GM21619 (cell line): ENCODE data around the gene SASH1.

Experiments used
- ATAC-seq: cut with Tn5 transposase; IDR thresholded peaks from one replicate; pipeline ENCODE4 v1.9.1; 2021; ENCODE audit not compliant: unreplicated experiment

The SASH1 gene

DNA sequence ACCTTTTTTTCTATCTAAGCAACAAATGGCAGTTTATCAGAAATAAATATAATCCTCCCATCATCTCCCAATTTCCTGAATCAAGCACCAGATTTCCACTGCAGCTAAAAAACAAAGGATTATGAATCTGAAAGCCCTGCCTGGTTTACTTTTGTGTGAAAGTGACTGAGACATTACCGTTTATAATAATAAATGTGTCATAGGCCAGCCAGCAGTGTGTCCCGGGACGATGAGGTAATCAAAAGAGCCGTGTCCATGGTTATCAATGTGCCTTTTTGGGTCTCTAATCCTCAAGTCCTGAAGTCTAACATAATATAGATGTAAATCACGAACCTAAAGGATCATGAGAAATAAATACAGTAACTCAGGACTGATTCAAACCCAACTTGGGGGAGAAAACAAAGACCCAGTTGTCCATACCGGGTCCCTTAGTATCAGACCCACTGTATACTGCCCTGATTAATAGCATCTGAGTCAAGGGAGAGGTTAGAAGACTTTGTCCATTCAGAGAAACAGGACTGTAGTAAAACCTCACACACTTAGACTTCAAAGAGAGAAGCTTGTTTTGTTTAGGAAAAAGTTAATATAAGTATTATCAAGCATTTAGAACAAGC, 149.1 kb downstream of the SASH1 start:
- no peak for ATAC-seq

DNA sequence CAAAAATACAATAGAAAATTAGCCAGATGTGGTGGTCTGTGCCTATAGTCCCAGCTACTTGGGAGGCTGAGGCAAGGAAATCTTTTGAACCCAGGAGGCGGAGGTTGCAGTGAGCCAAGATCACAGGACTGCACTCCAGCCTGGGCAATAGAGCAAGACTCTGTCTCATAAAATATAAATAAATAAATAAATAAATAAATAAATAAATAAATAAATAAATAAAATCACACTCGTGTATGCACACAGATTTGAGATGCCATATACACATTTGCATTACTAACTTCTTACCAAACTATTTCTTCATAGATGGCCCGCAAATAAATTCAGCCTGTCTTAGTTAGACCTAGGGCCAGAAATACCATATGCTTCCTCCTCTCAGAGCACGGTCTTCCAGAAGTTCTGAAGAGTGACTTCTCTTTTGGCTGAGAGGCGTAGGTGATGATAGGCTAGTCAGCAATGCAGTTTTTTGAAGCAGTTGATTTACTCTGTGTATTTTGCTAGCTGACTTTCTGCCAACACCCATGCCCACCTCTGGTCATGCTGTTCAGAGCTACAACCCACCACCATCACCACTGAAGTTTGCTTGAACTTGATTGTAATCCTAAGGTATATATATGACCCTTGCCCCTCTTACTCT, 150.1 kb downstream of the SASH1 start:
- ATAC-seq, result no peak

DNA sequence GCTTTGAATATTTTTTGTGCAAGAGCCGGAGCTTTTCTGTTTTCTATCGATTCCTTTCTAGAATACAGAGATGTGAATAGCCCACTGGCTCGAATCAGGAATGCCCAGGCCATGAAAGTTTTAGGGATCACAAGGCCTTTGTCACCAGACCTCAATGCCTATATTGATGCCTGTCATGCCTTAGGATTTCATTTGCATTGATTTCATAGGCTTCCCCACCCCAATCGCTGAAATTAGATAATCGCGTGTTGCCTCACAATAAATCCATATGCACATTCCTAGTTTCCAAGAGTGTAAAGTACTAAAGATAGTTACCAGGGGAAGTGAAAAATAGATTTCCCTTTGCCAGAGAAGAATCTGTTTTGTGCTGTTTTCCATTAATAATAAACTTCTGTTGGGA, 150.8 kb downstream of the SASH1 start:
- ATAC-seq, result no peak

DNA sequence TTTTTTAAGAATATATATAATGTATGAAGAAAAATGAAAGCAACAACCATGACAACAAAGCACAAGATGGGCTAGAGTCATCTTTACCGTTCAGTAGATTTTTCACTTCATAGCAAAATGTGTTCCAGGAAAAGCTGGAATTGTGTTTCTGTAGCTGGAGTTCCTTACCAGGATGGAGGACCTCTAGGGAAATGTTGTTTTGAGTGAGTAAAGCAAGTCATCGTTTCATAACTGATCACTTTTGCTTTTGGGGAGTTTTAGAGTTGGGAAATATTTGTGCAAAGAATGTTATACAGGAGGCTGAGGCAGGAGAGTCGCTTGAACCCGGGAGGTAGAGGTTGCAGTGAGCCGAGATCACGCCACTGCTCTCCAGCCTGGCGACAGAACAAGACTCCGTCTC, 151.6 kb downstream of the SASH1 start:
- ATAC-seq, result no peak

DNA sequence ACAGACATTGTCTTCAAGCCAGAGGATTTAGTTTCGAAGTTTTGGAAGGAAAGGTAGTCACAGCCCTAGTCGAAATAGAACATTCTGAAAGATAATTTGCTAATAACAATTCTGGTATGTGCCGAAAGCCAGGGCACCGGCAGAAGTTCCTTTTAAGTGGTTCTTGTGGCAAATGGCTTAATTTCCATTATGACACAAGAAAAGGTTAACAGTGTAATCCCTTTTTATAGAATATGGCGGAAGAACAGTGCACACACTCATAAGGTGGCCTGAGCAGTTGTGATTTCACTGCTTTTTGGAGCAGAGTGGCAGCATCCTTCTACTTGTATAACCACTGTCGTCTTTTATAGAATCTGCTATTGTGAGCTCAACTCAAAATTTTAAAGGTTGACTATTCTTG, 152.4 kb downstream of the SASH1 start:
- no peak for ATAC-seq

DNA sequence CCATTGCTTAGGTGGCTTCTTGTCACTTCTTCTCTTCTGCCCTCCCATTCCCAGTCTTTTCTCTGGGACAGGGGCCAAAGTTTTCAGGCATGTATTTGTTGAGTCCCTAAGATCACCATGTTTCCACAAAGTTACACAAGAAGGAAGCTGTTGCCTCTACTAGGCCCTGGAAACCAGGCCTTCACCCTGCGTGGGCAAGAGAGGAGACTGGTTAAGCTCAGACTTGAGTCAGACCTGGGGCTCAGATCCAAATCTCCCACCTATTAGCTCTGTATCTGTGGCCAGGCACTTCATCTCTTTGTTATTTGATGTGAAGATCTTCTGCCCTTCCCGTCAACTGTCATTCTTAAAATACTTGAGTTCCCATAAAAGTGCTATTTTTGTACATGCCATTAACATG, 154.6 kb downstream of the SASH1 start:
- no peak for ATAC-seq

DNA sequence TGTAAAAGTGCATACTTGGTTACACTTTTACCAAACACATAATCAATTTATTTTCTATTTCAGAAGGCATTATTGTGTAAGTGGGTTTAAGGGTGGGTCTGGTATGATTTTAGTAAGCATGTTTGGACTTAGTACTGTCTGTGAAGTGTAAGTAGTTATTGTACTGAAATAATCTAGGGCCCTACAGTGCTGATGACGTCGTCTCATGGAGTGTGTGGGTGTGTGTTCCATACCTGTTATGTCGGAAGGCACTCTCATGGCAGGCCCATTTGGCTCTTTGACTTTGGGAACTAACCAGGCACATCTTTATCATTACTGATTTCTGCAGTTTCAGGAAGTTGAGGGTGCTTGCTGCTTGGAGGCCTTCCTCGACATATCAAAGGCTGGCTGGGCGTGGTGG, 155.1 kb downstream of the SASH1 start:
- ATAC-seq, result no peak

DNA sequence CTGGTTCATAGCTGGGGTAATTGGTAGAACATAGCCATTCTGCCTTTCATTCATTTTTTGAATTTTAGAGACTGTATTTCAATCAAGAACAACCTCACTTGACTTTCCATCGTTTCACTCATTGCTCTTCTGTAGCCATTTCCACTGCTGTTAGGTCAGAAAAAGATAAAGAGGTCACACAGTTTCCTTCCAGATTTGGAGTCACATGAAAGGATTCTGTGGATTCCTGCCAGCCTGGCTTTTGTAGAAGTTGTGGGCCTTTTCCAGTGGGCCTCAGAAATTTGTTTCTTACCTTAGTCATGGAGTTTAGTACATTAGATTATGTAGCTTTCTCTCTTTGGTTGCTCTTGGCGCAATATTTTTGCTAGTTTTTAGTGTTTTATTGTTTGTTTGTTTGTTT, 157.8 kb downstream of the SASH1 start:
- ATAC-seq, result no peak

DNA sequence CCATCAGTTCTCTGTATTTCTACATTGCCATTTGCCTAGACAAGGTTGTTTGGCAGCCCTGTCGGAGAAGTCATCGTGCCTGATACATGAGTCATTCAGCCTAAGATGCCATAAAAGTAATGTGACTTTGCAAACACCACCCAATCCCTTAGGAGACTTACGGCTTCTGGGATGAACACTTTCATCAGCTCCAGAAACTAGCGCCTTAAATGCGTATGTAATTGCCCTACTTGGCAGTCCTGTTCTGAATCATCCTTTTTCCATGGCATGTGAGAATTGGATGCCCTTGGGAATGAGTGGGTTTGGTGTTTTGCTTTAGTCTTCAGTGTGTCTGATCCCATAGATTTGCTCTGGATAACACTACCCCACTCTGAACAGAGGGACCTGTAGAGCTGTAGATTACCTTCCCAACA, 158.5 kb downstream of the SASH1 start:
- no peak for ATAC-seq

DNA sequence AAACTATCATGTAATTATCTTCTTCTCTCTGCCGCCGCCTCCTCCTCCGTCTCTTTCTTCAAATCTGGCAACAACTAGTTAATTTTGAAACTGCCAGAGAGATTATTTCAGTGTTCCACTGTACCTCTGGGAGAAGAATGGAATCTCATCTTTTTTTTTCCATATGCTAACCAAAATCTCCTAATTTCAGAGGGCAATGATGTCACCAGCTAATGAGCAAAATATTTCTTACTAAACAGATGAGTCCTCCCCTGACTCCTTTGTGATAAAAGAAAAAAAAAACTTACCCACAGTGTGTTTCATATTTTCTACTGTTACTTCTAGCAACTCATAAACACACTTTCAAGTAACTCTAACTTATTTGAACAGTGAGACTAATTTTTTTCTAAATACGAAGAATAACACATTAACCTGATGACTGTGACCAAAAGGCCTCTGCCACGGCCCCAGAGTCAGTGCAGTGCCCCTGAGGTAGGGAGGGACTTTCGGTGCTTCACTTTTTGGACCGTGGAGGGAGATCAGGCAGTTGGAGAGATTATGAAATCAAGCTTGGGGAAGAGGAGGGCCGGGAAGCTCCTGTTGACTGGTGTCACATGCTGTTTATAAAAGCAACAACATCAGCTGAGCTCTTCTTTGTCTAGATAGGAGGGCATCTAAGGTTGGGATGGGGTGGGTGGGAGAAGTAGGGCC, 159.6 kb downstream of the SASH1 start:
- ATAC-seq, result no peak

DNA sequence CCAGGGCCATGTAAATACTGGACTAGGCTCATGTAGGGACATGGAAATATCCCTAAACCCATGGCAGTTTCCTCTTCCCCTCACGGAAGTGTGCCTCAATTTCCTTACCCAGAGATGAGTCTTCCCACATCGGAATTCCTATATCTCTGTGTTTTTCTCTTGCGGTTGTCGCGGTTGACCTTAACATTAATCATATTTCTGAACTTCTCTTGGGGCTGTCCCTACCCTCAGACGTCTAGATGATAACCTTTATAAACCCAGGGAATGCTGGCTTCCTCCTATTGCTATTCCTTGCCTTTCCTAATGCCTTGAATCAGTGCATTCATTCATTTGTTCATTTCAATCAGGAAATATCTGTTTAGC, 160.1 kb downstream of the SASH1 start:
- ATAC-seq, result no peak

DNA sequence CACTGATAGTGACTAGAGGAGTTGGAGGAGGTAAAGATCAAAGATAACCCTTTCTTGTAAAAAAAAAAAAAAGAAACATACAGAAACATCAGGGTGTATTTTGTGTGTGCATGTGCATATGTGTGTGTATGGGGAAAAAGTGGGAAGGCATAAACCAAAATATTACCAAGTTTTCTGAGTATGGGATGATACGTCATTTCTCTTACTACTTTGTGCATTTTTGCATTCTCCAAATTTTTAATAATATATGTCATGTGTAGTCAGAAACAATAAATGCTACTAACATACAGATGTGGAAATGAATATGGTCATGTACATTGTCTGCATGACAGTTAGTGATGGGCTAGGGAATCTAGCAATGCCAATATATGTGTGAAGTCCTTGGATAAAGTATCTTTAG, 161.1 kb downstream of the SASH1 start:
- no peak for ATAC-seq

DNA sequence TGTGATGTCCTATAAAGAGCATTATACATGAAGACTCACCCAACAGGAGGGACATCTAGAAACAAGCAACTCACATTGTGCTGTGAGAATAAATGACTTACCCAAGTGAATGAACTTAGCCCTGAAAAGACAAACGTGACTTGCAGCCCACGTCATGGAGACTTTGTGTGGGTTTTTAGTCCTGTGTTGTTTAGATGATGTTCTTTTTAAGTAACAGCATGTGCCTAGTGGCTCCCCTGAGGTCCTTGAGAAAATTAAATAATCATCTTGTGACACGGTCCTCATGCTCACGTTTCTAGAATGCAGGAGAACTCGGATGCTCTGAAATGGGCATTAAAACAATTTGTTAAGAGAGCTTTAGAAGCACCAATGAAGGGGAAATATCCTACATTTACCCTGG, 165.1 kb downstream of the SASH1 start:
- no peak for ATAC-seq

DNA sequence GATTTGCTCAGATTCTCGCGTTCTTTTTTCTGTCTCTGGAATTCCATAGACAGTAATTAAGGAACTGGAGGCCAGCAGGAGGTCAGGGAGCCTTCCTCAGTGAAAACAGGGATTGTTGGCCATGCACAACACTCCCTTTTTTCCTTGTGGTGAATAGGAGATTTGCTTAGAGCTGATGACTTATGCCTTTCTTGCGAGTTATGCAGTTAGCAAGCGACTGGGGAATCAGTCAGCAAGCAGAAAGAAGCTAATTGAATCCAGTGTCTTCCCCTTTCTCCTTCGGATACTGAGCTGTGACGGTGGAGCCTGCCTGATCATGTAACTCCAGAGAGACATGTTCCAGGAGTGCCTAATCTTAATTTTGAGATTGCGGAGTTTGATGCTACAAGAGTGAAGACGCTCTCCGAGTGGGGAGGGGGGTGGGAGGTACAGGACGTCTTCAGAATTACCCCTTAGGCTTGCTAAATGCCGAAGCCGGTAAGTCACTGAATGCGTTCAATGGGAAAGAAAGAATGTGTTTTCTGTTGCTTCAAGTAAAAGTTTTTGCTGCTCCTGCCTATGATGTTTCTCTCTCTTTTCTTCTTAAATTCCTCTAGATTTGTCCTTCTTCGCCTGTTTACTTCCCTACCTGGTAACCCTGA, 165.9 kb downstream of the SASH1 start:
- ATAC-seq, result no peak

DNA sequence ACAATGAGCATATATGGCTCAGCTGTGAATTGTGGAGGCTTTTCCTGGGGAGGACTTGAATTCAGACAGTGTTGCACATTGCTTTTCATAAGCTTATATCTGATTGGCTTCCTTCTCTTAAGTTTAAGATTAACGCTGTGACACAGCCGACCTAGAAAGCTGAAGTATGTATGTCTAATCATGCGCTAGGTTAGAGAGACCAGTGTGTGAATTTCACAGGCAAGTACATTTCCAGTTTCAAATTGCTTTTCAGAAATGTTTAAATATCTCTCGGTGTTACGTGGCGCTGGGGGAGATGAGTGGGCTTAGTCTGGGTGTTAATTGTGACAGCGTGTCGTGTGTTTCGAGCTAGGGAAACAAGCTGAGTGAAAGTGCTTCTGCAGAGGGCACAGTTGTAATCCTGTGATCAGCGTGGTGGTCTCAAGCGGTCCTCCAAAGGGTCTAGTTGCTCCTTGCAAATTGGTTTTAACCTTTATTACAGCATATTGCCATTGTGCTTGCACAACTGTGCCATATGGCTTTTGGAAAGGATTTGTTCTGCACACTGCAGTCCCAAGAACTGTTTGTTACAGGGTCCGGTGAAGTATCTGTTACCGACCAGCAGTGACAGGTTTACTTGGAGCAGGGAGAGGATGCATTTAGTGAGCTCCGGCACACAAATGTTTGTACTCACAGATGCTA, 166.6 kb downstream of the SASH1 start:
- no peak for ATAC-seq

DNA sequence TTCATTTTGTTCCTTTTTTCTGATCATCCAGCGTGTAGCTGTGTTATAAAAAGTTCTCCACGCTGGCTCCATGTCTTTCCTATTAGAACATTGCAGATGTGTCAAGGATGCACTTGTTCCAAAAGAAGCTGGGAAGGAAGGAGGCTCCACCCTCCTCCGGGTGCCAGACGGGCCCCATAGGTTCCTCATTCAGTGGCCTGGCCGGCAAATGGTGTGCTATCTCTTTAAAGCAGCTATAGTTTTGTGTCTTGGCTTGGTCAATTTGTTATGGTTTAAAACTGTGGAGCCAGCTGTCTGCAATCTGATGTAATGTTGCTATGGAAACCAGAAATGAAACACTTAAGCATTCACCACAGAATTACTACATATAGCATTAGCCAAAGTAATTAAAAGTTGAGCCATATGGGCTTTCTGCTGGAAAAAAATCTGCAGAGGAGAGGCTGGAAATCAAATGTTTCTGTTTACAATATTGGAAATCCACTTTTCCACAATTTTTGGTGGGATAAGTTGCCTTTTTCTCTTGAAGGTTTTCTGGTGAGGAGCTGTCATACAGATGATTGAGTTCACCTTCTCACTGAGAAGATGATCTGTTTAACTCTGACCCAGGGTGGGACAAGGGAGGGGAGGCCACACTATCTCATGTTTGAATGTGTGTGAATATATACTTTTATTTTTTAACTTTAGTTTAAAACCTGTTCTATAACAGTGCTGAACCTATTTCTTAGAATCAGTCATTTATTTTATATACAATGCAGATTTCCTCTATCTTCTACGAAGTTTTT, 167.4 kb downstream of the SASH1 start:
- peak; percentile 79 for ATAC-seq

DNA sequence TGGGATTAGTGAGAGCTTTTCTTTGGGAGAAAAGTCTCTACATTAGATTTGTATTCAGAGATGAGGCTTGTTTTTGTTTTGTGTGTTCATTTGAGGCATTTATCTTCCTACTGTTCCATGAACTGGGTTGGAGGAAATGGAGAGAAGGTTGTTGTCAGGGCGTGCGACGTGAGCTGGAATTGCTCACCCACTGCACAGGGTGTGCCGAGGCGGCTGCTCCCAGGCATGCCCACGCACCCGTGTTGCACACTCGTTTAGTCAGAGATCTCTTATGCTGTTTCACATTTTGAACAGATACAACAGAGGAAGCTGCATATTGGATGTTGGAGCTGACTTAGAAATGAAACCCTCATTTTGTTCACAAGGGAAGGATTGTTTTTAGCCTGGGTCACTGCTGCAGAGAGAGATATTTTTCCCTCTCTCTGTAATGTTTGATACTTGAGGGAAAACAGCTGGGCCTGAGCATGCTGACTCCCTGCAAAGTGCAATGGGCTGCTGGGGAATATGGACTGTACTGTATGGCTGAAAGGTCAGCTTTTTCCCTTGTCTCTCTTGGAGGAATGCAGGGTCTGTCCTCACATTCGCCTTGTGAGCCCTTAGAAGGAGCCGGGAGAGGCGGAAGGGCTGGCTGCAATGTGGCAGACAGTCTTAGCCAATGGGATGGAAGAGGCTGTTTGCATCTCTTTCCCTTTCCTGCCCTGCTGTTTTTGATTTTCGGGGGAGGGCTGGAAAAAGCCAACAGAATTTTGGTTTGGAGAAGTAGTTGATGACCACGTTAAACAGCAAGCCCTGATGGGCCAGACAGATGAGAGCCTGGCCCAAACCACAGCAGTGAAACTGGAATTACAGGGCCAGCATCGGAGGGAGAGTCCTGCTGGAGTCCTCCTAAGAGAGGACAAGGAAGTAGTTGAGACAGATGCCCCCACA, 170.8 kb downstream of the SASH1 start:
- ATAC-seq, result no peak

DNA sequence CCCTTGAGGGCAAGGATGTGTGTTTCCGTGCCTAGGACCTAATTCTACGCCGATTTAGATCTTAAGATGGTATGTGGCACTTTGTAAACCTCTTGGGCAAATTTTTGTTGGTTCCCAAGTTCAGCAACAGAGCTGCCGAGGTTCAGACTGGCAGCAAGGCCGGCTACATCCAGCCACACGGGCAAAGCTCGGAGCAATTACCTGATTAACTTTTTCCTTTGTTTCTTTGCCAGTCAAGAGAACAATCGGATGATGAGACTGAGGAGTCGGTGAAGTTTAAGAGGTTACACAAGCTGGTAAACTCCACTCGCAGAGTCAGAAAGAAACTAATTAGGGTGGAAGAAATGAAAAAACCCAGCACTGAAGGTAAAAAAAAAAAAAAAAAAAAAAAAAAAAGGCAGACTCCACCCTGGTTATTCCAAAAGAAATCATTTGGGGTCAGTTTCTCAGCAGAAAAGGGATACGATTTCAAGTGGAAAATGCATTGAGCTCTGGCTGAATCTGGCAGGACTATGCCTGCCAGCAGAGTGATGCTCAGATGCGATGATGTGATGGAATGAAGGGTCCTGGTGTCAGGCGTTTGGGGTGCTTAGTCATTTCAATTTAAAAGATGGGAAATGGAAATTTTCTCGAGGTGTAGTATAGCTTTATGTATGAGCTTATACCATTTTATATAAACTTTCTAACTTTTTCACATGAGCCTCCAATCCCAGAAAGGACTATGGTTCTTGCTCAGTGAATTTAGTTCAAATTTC, 171.6 kb downstream of the SASH1 start:
- ATAC-seq, result no peak

DNA sequence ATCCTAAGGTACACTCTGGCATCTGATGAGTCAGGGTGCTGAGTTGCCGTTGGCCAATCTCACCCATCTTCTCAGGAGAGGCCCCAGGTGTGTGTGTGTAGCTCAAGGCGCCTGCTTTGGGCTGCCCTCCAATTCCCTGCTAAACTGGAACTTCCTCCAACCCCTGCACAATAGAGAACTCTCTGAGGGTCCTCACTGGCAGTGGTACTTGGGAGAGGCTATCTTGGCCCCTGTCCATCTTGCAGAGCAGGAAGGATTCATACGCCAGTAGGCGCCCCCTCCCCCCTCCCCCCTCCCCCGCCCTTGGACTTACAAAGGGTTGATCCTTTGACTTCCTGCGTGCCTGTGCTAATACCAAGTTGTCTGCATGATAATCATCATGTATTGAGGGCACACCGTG, 173.6 kb downstream of the SASH1 start:
- no peak for ATAC-seq
